LoVo (cell line): ENCODE data around the gene ADARB1.

Experiments
- DNase-seq: peaks from one replicate; pipeline ENCODE4 v3.0.0-alpha.2; 2016; ENCODE audit warnings: low spot score

Gene ADARB1

GRCh38 chr21:45228171-45228641 lies 153.8 kb downstream of the ADARB1 start:
- peak; percentile 56 for DNase-seq

GRCh38 chr21:45228656-45229240 lies 154.4 kb downstream of the ADARB1 start:
- DNase-seq: no peak

- no peak for DNase-seq
These were observed 157.3 kb downstream of the ADARB1 start for GRCh38 chr21:45231705-45232104.

GRCh38 chr21:45234127-45234526 lies 159.7 kb downstream of the ADARB1 start:
- no peak for DNase-seq

- DNase-seq: no peak
These were observed 160.6 kb downstream of the ADARB1 start for GRCh38 chr21:45234965-45235364.

- DNase-seq: no peak
These were observed 161.1 kb downstream of the ADARB1 start for GRCh38 chr21:45235488-45235887.

GRCh38 chr21:45236481-45236880 lies 162.1 kb downstream of the ADARB1 start:
- no peak for DNase-seq

GRCh38 chr21:45237401-45237800 lies 163.0 kb downstream of the ADARB1 start:
- DNase-seq: no peak

GRCh38 chr21:45241357-45241756 lies 167.0 kb downstream of the ADARB1 start:
- DNase-seq: no peak

GRCh38 chr21:45243603-45244002 lies 169.2 kb downstream of the ADARB1 start:
- no peak for DNase-seq

GRCh38 chr21:45244799-45245340 lies 170.5 kb downstream of the ADARB1 start:
- DNase-seq: no peak

GRCh38 chr21:45246386-45247320 lies 172.3 kb downstream of the ADARB1 start:
- no peak for DNase-seq

GRCh38 chr21:45248301-45248892 lies 174.0 kb downstream of the ADARB1 start:
- DNase-seq: no peak

GRCh38 chr21:45248893-45249381 lies 174.6 kb downstream of the ADARB1 start:
- DNase-seq: no peak

- DNase-seq: no peak
These were observed 175.2 kb downstream of the ADARB1 start for GRCh38 chr21:45249626-45250025.

GRCh38 chr21:45250272-45250671 lies 175.9 kb downstream of the ADARB1 start:
- no peak for DNase-seq

GRCh38 chr21:45250914-45251634 lies 176.7 kb downstream of the ADARB1 start:
- DNase-seq: no peak

GRCh38 chr21:45251635-45252447 lies 177.5 kb downstream of the ADARB1 start:
- no peak for DNase-seq

GRCh38 chr21:45252448-45252925 lies 178.1 kb downstream of the ADARB1 start:
- no peak for DNase-seq

- DNase-seq: no peak
These were observed 178.8 kb downstream of the ADARB1 start for GRCh38 chr21:45253180-45253579.
